CD14-positive monocyte (primary cell): ENCODE data around the gene ROBO2. TPM values are rescaled to one million over a fixed set of nuclear protein-coding genes. Genes with fewer than 3 reads are reported as not detected.
"Not testable (repeated sequence)": the region's sequence is repeated elsewhere in the genome, so short reads cannot be mapped to it uniquely, and the experiment has no call there.

Experiments used
- DNase-seq, 3 donors: peaks; one replicate each; pipeline ENCODE4 v3.0.0-alpha.2; 2011 to 2022
- H2AFZ ChIP-seq: 2 replicates; pipeline ENCODE4 v1.6.0; 2012; ENCODE audit warnings: mild to moderate bottlenecking, low read depth, low read length, inconsistent platforms; ENCODE audit not compliant: insufficient read depth, poor library complexity, severe bottlenecking
- H3K27ac ChIP-seq, 2 donors: 1 replicate in 1 of 2; 2 replicates in 1 of 2; pipeline ENCODE4 v1.5.1; 2012 to 2013; ENCODE audit warnings: low read length in 2 of 2, control low read depth in 1 of 2, inconsistent platforms in 1 of 2, low read depth in 1 of 2, mild to moderate bottlenecking in 1 of 2
- H3K27me3 ChIP-seq, 2 donors: one replicate each; pipeline versions ENCODE4 v1.6.0 to v1.6.1; 2011 to 2013; ENCODE audit warnings: low read length in 2 of 2; ENCODE audit not compliant: control insufficient read depth in 2 of 2, insufficient read depth in 2 of 2
- H3K36me3 ChIP-seq, 2 donors: replicated peaks in 1 of 2; 1 replicate in 1 of 2; 2 replicates in 1 of 2; pipeline versions ENCODE4 v1.5.1 to v1.6.1; 2012 to 2013; ENCODE audit warnings: low read length in 2 of 2, control low read depth in 1 of 2, inconsistent platforms in 1 of 2, mild to moderate bottlenecking in 1 of 2; ENCODE audit not compliant: insufficient read depth in 2 of 2, control insufficient read depth in 1 of 2
- H3K4me1 ChIP-seq, 2 donors: 1 replicate in 1 of 2; 2 replicates in 1 of 2; pipeline versions ENCODE4 v1.5.1 to v1.6.1; 2012 to 2013; ENCODE audit warnings: low read length in 2 of 2, control low read depth in 1 of 2, inconsistent platforms in 1 of 2, mild to moderate bottlenecking in 1 of 2, moderate library complexity in 1 of 2; ENCODE audit not compliant: insufficient read depth in 2 of 2, control insufficient read depth in 1 of 2
- H3K4me2 ChIP-seq: replicated peaks from 2 replicates; pipeline ENCODE3; 2012; ENCODE audit warnings: low read length, moderate library complexity, mild to moderate bottlenecking; ENCODE audit not compliant: poor library complexity, severe bottlenecking; ENCODE audit errors: extremely low read depth
- H3K4me3 ChIP-seq, 3 experiments: fragments of 200-600 bp in 1 of 3; sonication (generic) in 1 of 3; replicated peaks in 1 of 3; 1 replicate in 2 of 3; 2 replicates in 1 of 3; pipeline ENCODE4 v1.5.1; 2011 to 2013; ENCODE audit warnings: low read length in 3 of 3, mild to moderate bottlenecking in 3 of 3, control low read depth in 2 of 3, low read depth in 2 of 3, inconsistent platforms in 1 of 3, moderate library complexity in 1 of 3
- H3K79me2 ChIP-seq: 2 replicates; pipeline ENCODE4 v1.6.0; 2012; ENCODE audit warnings: mild to moderate bottlenecking, control low read depth, inconsistent platforms, low read length, moderate library complexity; ENCODE audit not compliant: insufficient read depth
- H3K9ac ChIP-seq: 2 replicates; pipeline ENCODE4 v1.6.0; 2017; ENCODE audit warnings: low read length, mild to moderate bottlenecking; ENCODE audit not compliant: insufficient read depth, poor library complexity, severe bottlenecking
- H3K9me3 ChIP-seq, 2 donors: replicated peaks in 1 of 2; 1 replicate in 1 of 2; 2 replicates in 1 of 2; pipeline versions ENCODE4 v1.5.1 to v1.6.1; 2012 to 2013; ENCODE audit warnings: low read length in 2 of 2, control low read depth in 1 of 2; ENCODE audit not compliant: control insufficient read depth in 1 of 2, insufficient read depth in 1 of 2
- H4K20me1 ChIP-seq: 2 replicates; pipeline ENCODE4 v1.6.0; 2012; ENCODE audit warnings: mild to moderate bottlenecking, low read length, control low read depth, moderate library complexity; ENCODE audit not compliant: insufficient read depth
- H3K27ac Mint-ChIP-seq, 7 donors: one replicate each; pipeline ENCODE4 v1.8.0; 2020; ENCODE audit warnings: mild to moderate bottlenecking in 7 of 7, mixed read lengths in 7 of 7, moderate library complexity in 6 of 7, inconsistent platforms in 2 of 7
- H3K27me3 Mint-ChIP-seq, 3 donors: one replicate each; pipeline ENCODE4 v1.8.0; 2021 to 2022; ENCODE audit warnings: low read depth in 3 of 3, mild to moderate bottlenecking in 3 of 3, mixed read lengths in 3 of 3, moderate library complexity in 3 of 3, inconsistent platforms in 1 of 3
- H3K36me3 Mint-ChIP-seq, 2 donors: one replicate each; pipeline ENCODE4 v1.8.0; 2020; ENCODE audit warnings: mixed read lengths in 2 of 2, inconsistent platforms in 1 of 2, mild to moderate bottlenecking in 1 of 2
- H3K4me1 Mint-ChIP-seq: one replicate; pipeline ENCODE4 v1.8.0; 2020; ENCODE audit warnings: mild to moderate bottlenecking, mixed read lengths
- H3K4me3 Mint-ChIP-seq, 2 donors: one replicate each; pipeline ENCODE4 v1.8.0; 2020; ENCODE audit warnings: mild to moderate bottlenecking in 2 of 2, mixed read lengths in 2 of 2, moderate library complexity in 1 of 2
- H3K9me3 Mint-ChIP-seq, 7 donors: one replicate each; pipeline ENCODE4 v1.8.0; 2020 to 2022; ENCODE audit warnings: mixed read lengths in 7 of 7, mild to moderate bottlenecking in 6 of 7, moderate library complexity in 6 of 7, inconsistent platforms in 2 of 7
- CTCF ChIP-seq: fragments of 200-600 bp; IDR thresholded peaks from one replicate; pipeline ENCODE4 v1.8.0; 2022; ENCODE audit warnings: antibody characterized with exemption, mild to moderate bottlenecking
- WGBS: methylation state at CpG from one replicate; pipeline ENCODE4 v1.1.5; 2013; ENCODE audit warnings: missing lambda C conversion rate; ENCODE audit not compliant: insufficient coverage; 5-methylcytosine and 5-hydroxymethylcytosine counted together
- intact Hi-C, 2 donors: fragments of 100-400 bp; cut with micrococcal nuclease; formaldehyde crosslinking; loops; one replicate each; pipeline versions ENCODE4 v1.15.0 to v1.15.1; 2023
- polyA plus RNA-seq, 3 donors: library from polyadenylated mRNA; depleted of rRNA in 1 of 3; unstranded in 2 of 3; stranded (reverse) in 1 of 3; fragments of 300-500 nt in 2 of 3; fragments of >200 nt in 1 of 3; fragmentation: Illumina TruSeq in 2 of 3; gene quantifications; 1 replicate in 2 of 3; 2 replicates in 1 of 3; pipeline ENCODE4 v1.2.3, GENCODE V29; 2012 to 2021

The ROBO2 gene
- polyA plus RNA-seq, 3 donors: not detected

- Histone ChIP-seq H3K4me2 (no peak overlapping the region), H3K9ac (no peak overlapping the region), H2AFZ (no peak overlapping the region), H3K4me3 (no peak overlapping the region), H3K79me2 (no peaks in the 10 kb centered on the region), H3K4me1 (no peaks in the 10 kb centered on the region), H4K20me1 (no peaks in the 10 kb centered on the region), H3K27me3 (no peaks in the 10 kb centered on the region), H3K9me3 (no peaks in the 10 kb centered on the region), H3K36me3 (no peaks in the 10 kb centered on the region), H3K27ac (no peak overlapping the region)
- H3K4me3 Mint-ChIP-seq: no peak overlapping the region
- H3K27ac Mint-ChIP-seq: no peak overlapping the region
- H3K9me3 Mint-ChIP-seq: peaks cover 0 to 2% (median 0%) of the 10 kb centered on the region in 7 donors
- H3K36me3 Mint-ChIP-seq: no peaks in the 10 kb centered on the region
- intact Hi-C loops: no loop called here
- H3K27me3 Mint-ChIP-seq: peaks cover 0 to 1% (median 0%) of the 10 kb centered on the region in 3 donors
- H3K4me1 Mint-ChIP-seq: no peaks in the 10 kb centered on the region
- no peak for TF ChIP-seq CTCF
- no CpG with 5 or more reads among the region's 1 CpG for WGBS
- DNase-seq: no peak
Measured at GRCh38 chr3:77404871-77405270, 365.0 kb downstream of the ROBO2 start.

GRCh38 chr3:77407441-77407840 lies 367.5 kb downstream of the ROBO2 start:
- H3K27me3 ChIP-seq: no peaks in the 10 kb centered on the region
- no peaks in the 10 kb centered on the region for H3K36me3 ChIP-seq
- no peak overlapping the region for H2AFZ ChIP-seq
- H3K27me3 Mint-ChIP-seq: no peaks in the 10 kb centered on the region
- DNase-seq: no peak
- no peaks in the 10 kb centered on the region for H4K20me1 ChIP-seq
- no peaks in the 10 kb centered on the region for H3K9me3 ChIP-seq
- intact Hi-C loops: no loop called here
- H3K79me2 ChIP-seq: no peaks in the 10 kb centered on the region
- H3K27ac Mint-ChIP-seq: no peak overlapping the region
- H3K4me3 Mint-ChIP-seq: no peak overlapping the region
- no peaks in the 10 kb centered on the region for H3K4me1 ChIP-seq
- no peak overlapping the region for H3K9ac ChIP-seq
- no peak overlapping the region for H3K4me3 ChIP-seq
- no peaks in the 10 kb centered on the region for H3K36me3 Mint-ChIP-seq
- no peak for TF ChIP-seq CTCF
- peaks cover 0 to 2% (median 0%) of the 10 kb centered on the region in 7 donors for H3K9me3 Mint-ChIP-seq
- H3K4me2 ChIP-seq: no peak overlapping the region
- no CpG with 5 or more reads among the region's 3 CpGs for WGBS
- H3K4me1 Mint-ChIP-seq: no peaks in the 10 kb centered on the region
- H3K27ac ChIP-seq: no peak overlapping the region

GRCh38 chr3:77410334-77410733 lies 370.4 kb downstream of the ROBO2 start:
- WGBS: no CpG with 5 or more reads among the region's 1 CpG
- H3K79me2 ChIP-seq, H3K27ac Mint-ChIP-seq, H3K4me3 Mint-ChIP-seq, H3K9ac ChIP-seq, H3K27me3 ChIP-seq, H3K4me3 ChIP-seq, H3K36me3 ChIP-seq, H3K4me2 ChIP-seq, DNase-seq, H4K20me1 ChIP-seq, H3K27ac ChIP-seq, H3K4me1 ChIP-seq, H3K36me3 Mint-ChIP-seq, intact Hi-C loops, H3K4me1 Mint-ChIP-seq, H2AFZ ChIP-seq, H3K9me3 Mint-ChIP-seq, H3K9me3 ChIP-seq, H3K27me3 Mint-ChIP-seq: not testable (repeated sequence)
